ENCODE measurements around the gene DNAJB6.

The DNAJB6 gene

GRCh38 chr7:157347217-157347904 is 10.6 kb downstream of the DNAJB6 start:
- no peak for TF ChIP-seq ZNF274 (IDR thresholded peaks at IDR 0.05; ENCODE audit: low read depth, low read length)
- no peak overlapping the region for H3K4me3 ChIP-seq (ENCODE audit: low read length)

- no peak for TF ChIP-seq ZNF274 (IDR thresholded peaks at IDR 0.05; ENCODE audit: low read depth, low read length)
- H3K4me3 ChIP-seq (ENCODE audit: low read length) = no peak overlapping the region
Measured at GRCh38 chr7:157348548-157348947, 11.7 kb downstream of the DNAJB6 start.

GRCh38 chr7:157352516-157352915 is 15.7 kb downstream of the DNAJB6 start:
- H3K4me3 ChIP-seq (ENCODE audit: low read length) = no peak overlapping the region
- no peak for TF ChIP-seq ZNF274 (IDR thresholded peaks at IDR 0.05; ENCODE audit: low read depth, low read length)

GRCh38 chr7:157355784-157356511 is 19.1 kb downstream of the DNAJB6 start:
- no peak for TF ChIP-seq ZNF274 (IDR thresholded peaks at IDR 0.05; ENCODE audit: low read depth, low read length)
- H3K4me3 ChIP-seq (ENCODE audit: low read length) = no peak overlapping the region

- H3K4me3 ChIP-seq (ENCODE audit: low read length) = no peak overlapping the region
- no peak for TF ChIP-seq ZNF274 (IDR thresholded peaks at IDR 0.05; ENCODE audit: low read depth, low read length)
Measured at GRCh38 chr7:157357129-157358040, 20.6 kb downstream of the DNAJB6 start.

- no peak for TF ChIP-seq ZNF274 (IDR thresholded peaks at IDR 0.05; ENCODE audit: low read depth, low read length)
- H3K4me3 ChIP-seq (ENCODE audit: low read length) = no peak overlapping the region
Measured at GRCh38 chr7:157358041-157358752, 21.4 kb downstream of the DNAJB6 start.

GRCh38 chr7:157358753-157359096 is 21.9 kb downstream of the DNAJB6 start:
- TF ChIP-seq ZNF274 (IDR thresholded peaks at IDR 0.05; ENCODE audit: low read depth, low read length) = no peak
- H3K4me3 ChIP-seq (ENCODE audit: low read length) = no peak overlapping the region

GRCh38 chr7:157359581-157359980 is 22.8 kb downstream of the DNAJB6 start:
- no peak overlapping the region for H3K4me3 ChIP-seq (ENCODE audit: low read length)
- TF ChIP-seq ZNF274 (IDR thresholded peaks at IDR 0.05; ENCODE audit: low read depth, low read length) = no peak

GRCh38 chr7:157360483-157361025 is 23.8 kb downstream of the DNAJB6 start:
- no peak for TF ChIP-seq ZNF274 (IDR thresholded peaks at IDR 0.05; ENCODE audit: low read depth, low read length)
- H3K4me3 ChIP-seq (ENCODE audit: low read length) = no peak overlapping the region

- no peak overlapping the region for H3K4me3 ChIP-seq (ENCODE audit: low read length)
Measured at GRCh38 chr7:157361537-157361936, 24.7 kb downstream of the DNAJB6 start.

GRCh38 chr7:157362729-157363128 is 25.9 kb downstream of the DNAJB6 start:
- no peak for TF ChIP-seq ZNF274 (IDR thresholded peaks at IDR 0.05; ENCODE audit: low read depth, low read length)

More at GRCh38 chr7:157361537-157361936, 24.7 kb downstream of the DNAJB6 start:
- TF ChIP-seq ZNF274 (IDR thresholded peaks at IDR 0.05; ENCODE audit: low read depth, low read length) = no peak

GRCh38 chr7:157366722-157367121 is 29.9 kb downstream of the DNAJB6 start:
- no peak for TF ChIP-seq ZNF274 (IDR thresholded peaks at IDR 0.05; ENCODE audit: low read depth, low read length)
- no peak overlapping the region for H3K4me3 ChIP-seq (ENCODE audit: low read length)

More at GRCh38 chr7:157362729-157363128, 25.9 kb downstream of the DNAJB6 start:
- H3K4me3 ChIP-seq (ENCODE audit: low read length) = no peak overlapping the region

GRCh38 chr7:157368955-157369354 is 32.2 kb downstream of the DNAJB6 start:
- TF ChIP-seq ZNF274 (IDR thresholded peaks at IDR 0.05; ENCODE audit: low read depth, low read length) = no peak
- no peak overlapping the region for H3K4me3 ChIP-seq (ENCODE audit: low read length)
